SK-N-SH treated with all-trans-retinoic acid at 6 μM for 48 hours (cell line): Measurements from ENCODE around the gene RGS7.

ENCODE experiments used
- ATAC-seq: fragments of 200-7000 bp; cut with Tn5 transposase; 3 replicates; pipeline ENCODE4 v1.9.1; 2020; ENCODE audit warnings: mild to moderate bottlenecking, moderate library complexity
- BACH2 ChIP-seq: fragments of 250-450 bp; sonication (Bioruptor Pico); IDR thresholded peaks from 2 replicates; pipeline ENCODE4 v1.9.0; 2021; ENCODE audit warnings: mild to moderate bottlenecking, borderline replicate concordance
- CREB5 ChIP-seq: fragments of 250-450 bp; sonication (Bioruptor Pico); IDR thresholded peaks from 2 replicates; pipeline ENCODE4 v1.5.1; 2020; ENCODE audit warnings: low read depth, mild to moderate bottlenecking, moderate library complexity
- CSDC2 ChIP-seq: fragments of 250-450 bp; sonication (Bioruptor Pico); IDR thresholded peaks from 2 replicates; pipeline ENCODE4 v1.5.0; 2020; ENCODE audit warnings: mild to moderate bottlenecking, moderate library complexity
- ESRRG ChIP-seq: fragments of 250-450 bp; sonication (Bioruptor Pico); IDR thresholded peaks from 2 replicates; pipeline ENCODE4 v1.6.1; 2021; ENCODE audit warnings: mild to moderate bottlenecking
- GLIS3 ChIP-seq: fragments of 250-450 bp; sonication (Bioruptor Pico); IDR thresholded peaks from 2 replicates; pipeline ENCODE4 v1.5.0; 2020; ENCODE audit warnings: mild to moderate bottlenecking, moderate library complexity
- ISL1 ChIP-seq: fragments of 250-450 bp; sonication (Bioruptor Pico); IDR thresholded peaks from 2 replicates; pipeline ENCODE4 v2.1.2; 2022; ENCODE audit warnings: mild to moderate bottlenecking, moderate library complexity
- OSR1 ChIP-seq: fragments of 250-450 bp; sonication (Bioruptor Pico); IDR thresholded peaks from 2 replicates; pipeline ENCODE4 v1.8.0; 2022; ENCODE audit warnings: moderate library complexity, mild to moderate bottlenecking, inconsistent platforms
- PPARA ChIP-seq: fragments of 250-450 bp; sonication (Bioruptor Pico); IDR thresholded peaks from 2 replicates; pipeline ENCODE4 v1.5.0; 2020; ENCODE audit warnings: mild to moderate bottlenecking, borderline replicate concordance
- RARB ChIP-seq: fragments of 250-450 bp; sonication (Bioruptor Pico); IDR thresholded peaks from 2 replicates; pipeline ENCODE4 v1.8.0; 2021; ENCODE audit warnings: mild to moderate bottlenecking, moderate library complexity
- SNAI2 ChIP-seq: fragments of 250-450 bp; sonication (Bioruptor Pico); IDR thresholded peaks from 2 replicates; pipeline ENCODE4 v1.5.0; 2020; ENCODE audit warnings: mild to moderate bottlenecking, moderate library complexity
- TCF4 ChIP-seq: fragments of 250-450 bp; sonication (Bioruptor Pico); IDR thresholded peaks from 2 replicates; pipeline ENCODE4 v1.8.0; 2021; ENCODE audit warnings: mild to moderate bottlenecking, moderate library complexity, borderline replicate concordance
- TOX ChIP-seq: fragments of 250-450 bp; sonication (Bioruptor Pico); IDR thresholded peaks from 2 replicates; pipeline ENCODE4 v1.8.0; 2021; ENCODE audit warnings: mild to moderate bottlenecking, moderate library complexity, borderline replicate concordance
- ZC3H10 ChIP-seq: fragments of 250-450 bp; sonication (Bioruptor Pico); IDR thresholded peaks from 2 replicates; pipeline ENCODE4 v1.5.1; 2021; ENCODE audit warnings: mild to moderate bottlenecking, moderate library complexity
- ZFP3 ChIP-seq: fragments of 250-450 bp; sonication (Bioruptor Pico); IDR thresholded peaks from 2 replicates; pipeline ENCODE4 v1.5.0; 2020; ENCODE audit warnings: mild to moderate bottlenecking, moderate library complexity
- ZFP30 ChIP-seq: fragments of 450-650 bp; formaldehyde crosslinking; IDR thresholded peaks from 2 replicates; pipeline ENCODE4 v1.5.0; 2022; ENCODE audit warnings: mild to moderate bottlenecking, moderate library complexity
- ZNF565 ChIP-seq: fragments of 450-650 bp; formaldehyde crosslinking; conservative IDR thresholded peaks from 2 replicates; pipeline ENCODE4 v1.5.0; 2020; ENCODE audit warnings: low read depth, mild to moderate bottlenecking, moderate library complexity
- ZNF70 ChIP-seq: fragments of 450-650 bp; formaldehyde crosslinking; IDR thresholded peaks from 2 replicates; pipeline ENCODE4 v1.5.0; 2020; ENCODE audit warnings: mild to moderate bottlenecking, moderate library complexity
- ZNF8 ChIP-seq: fragments of 450-650 bp; formaldehyde crosslinking; IDR thresholded peaks from 2 replicates; pipeline ENCODE4 v1.5.0; 2020; ENCODE audit warnings: mild to moderate bottlenecking, moderate library complexity
- TF ChIP-seq, protein P1 (sequence below): fragments of 250-450 bp; sonication (Bioruptor Pico); IDR thresholded peaks from 2 replicates; pipeline ENCODE4 v1.8.0; 2021; ENCODE audit warnings: low read depth, mild to moderate bottlenecking, moderate library complexity, borderline replicate concordance
- TF ChIP-seq, protein P2 (sequence below): fragments of 250-450 bp; sonication (Bioruptor Pico); IDR thresholded peaks from 2 replicates; pipeline ENCODE4 v1.5.1; 2021; ENCODE audit warnings: mild to moderate bottlenecking, moderate library complexity
- TF ChIP-seq, protein P3 (sequence below): fragments of 250-450 bp; sonication (Bioruptor Pico); IDR thresholded peaks from 2 replicates; pipeline ENCODE4 v1.5.0; 2020; ENCODE audit warnings: mild to moderate bottlenecking, moderate library complexity

The RGS7 gene

DNA sequence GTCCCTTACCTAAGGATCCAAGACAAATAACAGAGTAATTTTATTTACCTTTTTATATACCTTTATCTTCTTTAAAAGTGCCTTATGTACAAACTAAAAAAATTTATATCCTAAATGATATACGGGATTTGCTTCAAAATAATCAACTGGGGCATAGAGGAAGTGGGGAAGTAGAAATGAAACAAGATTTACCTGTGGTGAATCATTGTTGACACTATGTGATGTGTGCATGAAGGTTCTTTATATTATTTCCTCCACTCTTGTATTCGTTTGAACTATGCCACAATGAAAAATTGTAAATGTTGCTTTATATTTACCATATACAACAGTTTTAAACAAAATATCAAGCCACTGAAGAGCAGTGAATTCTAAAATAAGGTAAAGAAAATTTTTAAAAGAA is 13.0 kb downstream of the RGS7 start:
- TF ChIP-seq CREB5 (CRISPR knock-in tag): no peak

GRCh38 chr1:241336335-241336734 is 20.7 kb downstream of the RGS7 start:
- no peak for ATAC-seq
- no peak for TF ChIP-seq ZNF70
- TF ChIP-seq, protein P1, sequence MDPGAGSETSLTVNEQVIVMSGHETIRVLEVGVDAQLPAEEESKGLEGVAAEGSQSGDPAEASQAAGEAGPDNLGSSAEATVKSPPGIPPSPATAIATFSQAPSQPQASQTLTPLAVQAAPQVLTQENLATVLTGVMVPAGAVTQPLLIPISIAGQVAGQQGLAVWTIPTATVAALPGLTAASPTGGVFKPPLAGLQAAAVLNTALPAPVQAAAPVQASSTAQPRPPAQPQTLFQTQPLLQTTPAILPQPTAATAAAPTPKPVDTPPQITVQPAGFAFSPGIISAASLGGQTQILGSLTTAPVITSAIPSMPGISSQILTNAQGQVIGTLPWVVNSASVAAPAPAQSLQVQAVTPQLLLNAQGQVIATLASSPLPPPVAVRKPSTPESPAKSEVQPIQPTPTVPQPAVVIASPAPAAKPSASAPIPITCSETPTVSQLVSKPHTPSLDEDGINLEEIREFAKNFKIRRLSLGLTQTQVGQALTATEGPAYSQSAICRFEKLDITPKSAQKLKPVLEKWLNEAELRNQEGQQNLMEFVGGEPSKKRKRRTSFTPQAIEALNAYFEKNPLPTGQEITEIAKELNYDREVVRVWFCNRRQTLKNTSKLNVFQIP (CRISPR knock-in tag): no peak
- no peak for TF ChIP-seq SNAI2 (CRISPR knock-in tag)
- TF ChIP-seq ZNF8 (CRISPR knock-in tag): no peak
- TF ChIP-seq TCF4 (CRISPR knock-in tag): no peak

More for the DNA sequence above, 13.0 kb downstream of the RGS7 start:
- no peak for ATAC-seq

DNA sequence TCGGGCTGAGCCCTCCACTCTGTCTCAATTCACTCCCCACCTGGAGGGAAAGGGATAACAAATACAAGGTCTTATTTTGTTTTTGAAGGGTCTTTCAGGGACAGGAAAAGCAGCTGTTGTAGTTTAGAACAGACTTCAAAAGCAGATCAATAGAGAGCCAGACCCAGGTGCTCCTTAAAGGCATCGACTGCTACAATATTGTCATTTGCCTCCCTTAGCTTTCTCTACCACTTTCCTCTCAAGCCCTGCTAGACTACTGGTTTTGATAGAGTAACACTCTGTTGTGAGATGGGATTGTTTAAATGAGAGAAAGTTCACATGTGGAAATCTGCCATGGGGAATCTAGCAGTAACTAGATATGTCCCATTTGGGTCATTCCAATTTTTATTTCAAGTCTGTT is 24.0 kb downstream of the RGS7 start:
- no peak for ATAC-seq
- TF ChIP-seq ISL1 (CRISPR knock-in tag) (no peak), ZNF565 (no peak), ZC3H10 (CRISPR knock-in tag) (no peak), TOX (CRISPR knock-in tag) (no peak), CREB5 (CRISPR knock-in tag) (no peak), ESRRG (CRISPR knock-in tag) (no peak), ZNF8 (CRISPR knock-in tag) (no peak), TCF4 (CRISPR knock-in tag) (no peak), BACH2 (CRISPR knock-in tag) (no peak), PPARA (no peak), ZFP30 (CRISPR knock-in tag) (no peak), GLIS3 (CRISPR knock-in tag) (no peak), ZNF70 (no peak), RARB (CRISPR knock-in tag) (no peak), ZFP3 (no peak), CSDC2 (no peak), OSR1 (CRISPR knock-in tag) (no peak)
- TF ChIP-seq, protein P2, sequence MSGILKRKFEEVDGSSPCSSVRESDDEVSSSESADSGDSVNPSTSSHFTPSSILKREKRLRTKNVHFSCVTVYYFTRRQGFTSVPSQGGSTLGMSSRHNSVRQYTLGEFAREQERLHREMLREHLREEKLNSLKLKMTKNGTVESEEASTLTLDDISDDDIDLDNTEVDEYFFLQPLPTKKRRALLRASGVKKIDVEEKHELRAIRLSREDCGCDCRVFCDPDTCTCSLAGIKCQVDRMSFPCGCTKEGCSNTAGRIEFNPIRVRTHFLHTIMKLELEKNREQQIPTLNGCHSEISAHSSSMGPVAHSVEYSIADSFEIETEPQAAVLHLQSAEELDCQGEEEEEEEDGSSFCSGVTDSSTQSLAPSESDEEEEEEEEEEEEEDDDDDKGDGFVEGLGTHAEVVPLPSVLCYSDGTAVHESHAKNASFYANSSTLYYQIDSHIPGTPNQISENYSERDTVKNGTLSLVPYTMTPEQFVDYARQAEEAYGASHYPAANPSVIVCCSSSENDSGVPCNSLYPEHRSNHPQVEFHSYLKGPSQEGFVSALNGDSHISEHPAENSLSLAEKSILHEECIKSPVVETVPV (CRISPR knock-in tag): no peak
- TF ChIP-seq, protein P3, sequence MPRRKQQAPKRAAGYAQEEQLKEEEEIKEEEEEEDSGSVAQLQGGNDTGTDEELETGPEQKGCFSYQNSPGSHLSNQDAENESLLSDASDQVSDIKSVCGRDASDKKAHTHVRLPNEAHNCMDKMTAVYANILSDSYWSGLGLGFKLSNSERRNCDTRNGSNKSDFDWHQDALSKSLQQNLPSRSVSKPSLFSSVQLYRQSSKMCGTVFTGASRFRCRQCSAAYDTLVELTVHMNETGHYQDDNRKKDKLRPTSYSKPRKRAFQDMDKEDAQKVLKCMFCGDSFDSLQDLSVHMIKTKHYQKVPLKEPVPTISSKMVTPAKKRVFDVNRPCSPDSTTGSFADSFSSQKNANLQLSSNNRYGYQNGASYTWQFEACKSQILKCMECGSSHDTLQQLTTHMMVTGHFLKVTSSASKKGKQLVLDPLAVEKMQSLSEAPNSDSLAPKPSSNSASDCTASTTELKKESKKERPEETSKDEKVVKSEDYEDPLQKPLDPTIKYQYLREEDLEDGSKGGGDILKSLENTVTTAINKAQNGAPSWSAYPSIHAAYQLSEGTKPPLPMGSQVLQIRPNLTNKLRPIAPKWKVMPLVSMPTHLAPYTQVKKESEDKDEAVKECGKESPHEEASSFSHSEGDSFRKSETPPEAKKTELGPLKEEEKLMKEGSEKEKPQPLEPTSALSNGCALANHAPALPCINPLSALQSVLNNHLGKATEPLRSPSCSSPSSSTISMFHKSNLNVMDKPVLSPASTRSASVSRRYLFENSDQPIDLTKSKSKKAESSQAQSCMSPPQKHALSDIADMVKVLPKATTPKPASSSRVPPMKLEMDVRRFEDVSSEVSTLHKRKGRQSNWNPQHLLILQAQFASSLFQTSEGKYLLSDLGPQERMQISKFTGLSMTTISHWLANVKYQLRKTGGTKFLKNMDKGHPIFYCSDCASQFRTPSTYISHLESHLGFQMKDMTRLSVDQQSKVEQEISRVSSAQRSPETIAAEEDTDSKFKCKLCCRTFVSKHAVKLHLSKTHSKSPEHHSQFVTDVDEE (CRISPR knock-in tag): no peak

- ATAC-seq: no peak
Observed at GRCh38 chr1:241332037-241332409, 25.0 kb downstream of the RGS7 start.

More at GRCh38 chr1:241332037-241332409, 25.0 kb downstream of the RGS7 start:
- TF ChIP-seq, protein P1 (CRISPR knock-in tag): no peak
- TF ChIP-seq, all 23 proteins: peak for 0
